Left cardiac atrium (tissue), 4 donors: ENCODE data around the gene CAB39L. TPM values are rescaled to one million over a fixed set of nuclear protein-coding genes. Genes with fewer than 3 reads are reported as not detected.
"Not testable (repeated sequence)": the region's sequence is repeated elsewhere in the genome, so short reads cannot be mapped to it uniquely, and the experiment has no call there.

Experiments used
- ATAC-seq, 2 donors: fragments of 200-7000 bp; cut with Tn5 transposase; one replicate each; pipeline ENCODE4 v1.9.1; 2020; ENCODE audit warnings: mild to moderate bottlenecking in 2 of 2, moderate library complexity in 2 of 2
- DNase-seq: peaks from one replicate; pipeline ENCODE4 v3.0.0-alpha.2; 2020
- intact Hi-C, 2 donors: fragments of 100-400 bp; cut with DNase I; formaldehyde crosslinking; loops; one replicate each; pipeline versions ENCODE4 v1.14.1 to v1.15.1; 2022 to 2023
- total RNA-seq, 2 donors: library from RNA; stranded (reverse); fragmentation: NEBNext Ultra II Directional; extraction: Animal tissue kit (Norgen Biotek cat#: 25700); gene quantifications; one replicate each; pipeline ENCODE4 v1.2.1, GENCODE V29; 2021
- donor health status: DM: no; HTN: yes; CAD: no.
- donor health status: DM: no; HTN: yes; CAD: no; lungs with severe emphysema.
- donor health status: DM: yes; HTN: yes; CAD: no.
- donor health status: Dilated cardiomyopathy.

The CAB39L gene
- total RNA-seq, 2 donors from 2014 or later = 16.4 to 20.2 TPM

DNA sequence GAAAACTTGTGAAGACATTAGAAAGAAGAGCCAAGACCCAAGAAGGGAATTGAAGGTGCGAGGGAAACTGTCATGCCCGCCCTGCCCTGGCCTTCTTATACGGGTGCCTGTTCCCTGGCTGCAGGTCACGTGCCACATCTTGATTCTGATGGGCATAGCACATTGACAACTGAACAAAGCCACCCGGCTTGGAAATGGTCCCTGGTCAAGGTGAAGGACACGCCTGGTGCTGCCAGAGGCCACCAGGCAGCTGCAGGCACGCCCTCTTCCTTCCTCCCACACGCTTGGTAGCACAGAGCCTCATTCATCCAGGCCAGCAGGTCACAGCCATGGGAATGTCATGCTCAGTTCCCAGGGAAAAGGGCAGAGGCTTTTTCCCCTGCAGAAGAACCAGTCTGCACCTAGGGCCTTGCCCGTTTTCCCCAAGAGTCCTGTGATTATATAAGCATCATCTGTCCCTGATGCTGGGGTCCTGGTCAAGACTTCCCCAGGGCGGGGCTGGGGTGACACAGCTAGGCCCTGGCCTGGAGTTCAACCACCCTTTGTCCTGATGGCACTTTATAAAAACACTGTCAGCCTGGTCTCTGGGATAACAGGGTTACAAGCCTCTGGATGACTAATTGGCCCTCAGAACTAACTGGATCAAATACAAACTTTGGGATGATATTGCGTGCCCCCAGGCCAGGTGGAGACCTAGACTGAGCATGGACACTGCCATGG is 140.2 kb downstream of the CAB39L start:
- DNase-seq = peak; percentile 55
- intact Hi-C loops = loop anchor here (2.0 to 5.0 kb wide), 3 partner anchors 129 to 303 kb away; no protein-coding TSS in a partner anchor
- peak in 1 of 2 donors; percentile 23 for ATAC-seq

DNA sequence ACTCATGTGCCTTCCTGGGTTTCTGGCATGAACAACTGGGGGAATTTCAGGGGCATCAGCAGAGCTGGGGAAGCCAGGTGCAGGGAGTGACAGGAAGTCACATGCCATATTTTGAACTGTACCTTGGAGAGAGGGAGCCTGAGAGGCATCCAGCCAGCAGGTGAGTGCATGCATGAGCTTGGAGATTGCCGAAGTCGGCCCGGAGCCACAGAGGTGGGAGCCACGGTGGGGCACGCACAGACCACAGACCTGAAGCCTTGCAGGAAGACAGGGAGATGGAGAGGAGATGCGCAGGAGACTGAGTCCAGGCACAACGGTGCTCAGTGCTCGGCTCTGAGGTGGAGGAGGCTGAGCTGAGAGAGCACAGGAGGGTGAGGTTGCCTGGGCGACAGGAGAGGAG is 141.0 kb downstream of the CAB39L start:
- intact Hi-C loops = loop anchor here (2.0 to 5.0 kb wide), 3 partner anchors 129 to 304 kb away; no protein-coding TSS in a partner anchor
- no peak for ATAC-seq
- no peak for DNase-seq

DNA sequence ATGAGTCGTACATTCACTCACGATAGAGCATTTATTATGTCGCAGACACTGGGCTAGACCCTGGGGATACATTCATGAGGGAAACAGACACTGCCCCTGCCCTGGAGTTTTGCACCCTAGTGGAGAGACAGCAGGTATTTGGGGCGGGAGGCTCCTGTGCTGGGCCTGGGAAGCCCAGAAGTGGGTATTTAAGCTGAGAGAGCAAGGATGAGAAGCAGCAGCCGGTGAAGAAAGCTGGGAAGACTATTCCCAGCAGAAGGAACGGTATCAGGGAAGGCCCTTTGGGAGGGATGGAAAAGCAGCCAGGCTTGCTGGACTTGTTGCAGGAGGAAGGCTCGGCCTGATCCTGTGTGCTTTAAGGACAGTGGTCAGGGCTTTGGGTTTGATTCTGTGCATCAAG is 141.6 kb downstream of the CAB39L start:
- ATAC-seq (no peak), DNase-seq (no peak)
- intact Hi-C loops = loop anchor here (2.0 to 5.0 kb wide), 3 partner anchors 130 to 305 kb away; no protein-coding TSS in a partner anchor

DNA sequence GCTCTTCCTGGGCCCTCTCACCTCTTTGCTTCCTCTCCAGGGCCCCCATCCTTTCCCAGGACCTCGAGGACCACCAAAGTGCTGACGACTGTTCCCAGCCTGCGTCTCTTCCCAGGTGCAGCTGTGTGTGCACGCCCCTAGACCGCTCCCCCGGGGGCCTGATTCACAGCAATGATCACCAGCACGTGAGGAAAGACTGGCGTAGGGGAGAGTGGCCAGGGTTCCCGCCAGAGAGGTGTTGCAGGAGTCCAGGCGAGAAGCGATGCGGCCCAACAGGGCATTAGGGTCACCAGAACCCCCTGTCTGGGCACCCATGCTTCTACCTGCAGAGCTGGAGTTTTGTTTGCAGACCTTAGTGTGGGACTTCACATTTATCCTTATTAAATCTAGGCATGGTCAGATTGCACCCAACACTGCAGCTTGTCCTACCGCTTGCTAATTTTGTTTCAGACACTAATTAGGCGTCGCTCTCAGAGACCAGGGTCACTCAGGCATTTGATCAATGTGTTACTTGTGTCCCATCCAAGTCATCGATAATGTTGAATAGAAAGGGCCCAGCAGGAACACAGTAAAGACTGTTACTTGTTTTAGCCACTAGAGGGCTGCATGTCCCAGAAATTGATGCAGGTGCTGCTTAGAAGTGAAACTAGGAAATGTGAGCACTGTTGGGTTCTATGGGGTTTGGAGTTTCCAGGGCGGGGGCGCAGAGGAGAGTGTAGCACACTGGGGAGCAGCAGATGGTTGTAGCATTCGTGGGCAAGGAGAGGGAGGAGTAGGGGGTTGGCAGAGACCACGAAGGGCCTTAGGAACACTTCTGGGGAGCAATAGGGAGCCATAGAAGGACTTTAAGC is 142.9 kb downstream of the CAB39L start:
- ATAC-seq (peak; percentile 73 to 85), DNase-seq (peak; percentile 43)
- intact Hi-C loops = loop anchor here (2.0 to 5.0 kb wide), 3 partner anchors 131 to 301 kb away; no protein-coding TSS in a partner anchor

GRCh38 chr13:49300276-49300675 is 143.6 kb downstream of the CAB39L start:
- intact Hi-C loops = loop anchor here (2.0 to 5.0 kb wide), 3 partner anchors 132 to 302 kb away; no protein-coding TSS in a partner anchor
- DNase-seq (no peak), ATAC-seq (no peak)

DNA sequence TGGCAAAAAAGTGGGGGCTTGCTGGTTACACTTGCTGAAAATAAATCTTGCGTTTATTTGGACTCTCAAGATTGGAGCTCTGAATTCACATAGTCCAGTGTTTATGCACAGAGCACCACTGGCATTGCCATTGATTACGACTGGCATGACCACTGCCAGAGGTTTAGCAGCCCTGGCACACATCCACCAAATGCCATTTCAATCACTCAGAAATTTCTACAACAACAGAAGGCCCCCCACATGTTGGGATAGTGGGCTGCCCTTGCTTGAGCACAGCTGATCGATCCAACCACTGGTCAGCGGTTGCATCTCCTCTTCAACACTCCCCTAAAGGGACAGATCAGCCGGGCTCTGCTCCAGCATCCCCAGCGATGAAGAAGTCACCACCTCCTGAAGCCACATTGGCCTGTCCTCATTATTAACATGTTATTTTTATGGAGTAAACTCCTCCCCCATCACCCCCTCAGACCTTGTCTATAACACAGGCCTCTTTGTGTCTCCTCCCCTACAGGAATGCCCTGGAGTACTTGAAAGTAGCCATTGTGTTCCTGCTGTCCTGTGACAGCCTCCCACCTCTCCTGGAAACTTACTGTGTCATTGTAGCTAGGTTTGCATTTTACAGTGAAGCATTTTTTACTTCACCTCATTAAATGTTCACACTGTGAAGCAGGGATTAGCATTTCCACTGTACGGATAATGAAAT is 144.8 kb downstream of the CAB39L start:
- DNase-seq = no peak

DNA sequence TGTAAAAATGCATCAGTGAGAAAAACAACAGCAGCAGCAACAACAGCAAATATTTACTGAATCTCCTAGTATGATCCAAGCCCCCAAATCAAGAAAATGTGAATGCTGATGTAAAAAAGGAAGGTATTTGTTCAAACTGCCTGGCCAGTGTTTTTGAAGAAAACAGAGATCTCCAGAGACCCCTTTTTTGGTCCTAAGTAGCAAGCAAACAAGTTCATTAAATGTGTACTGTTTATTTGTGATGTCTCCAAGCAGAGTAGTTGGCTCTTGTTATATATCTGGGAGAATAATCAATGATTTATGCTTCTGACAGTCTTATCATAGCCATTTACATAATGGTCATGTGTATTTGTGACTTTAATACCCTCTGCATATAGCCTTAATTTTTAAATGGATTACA is 145.4 kb downstream of the CAB39L start:
- intact Hi-C loops = no loop called here
- DNase-seq = no peak

More for the DNA sequence above, 144.8 kb downstream of the CAB39L start:
- intact Hi-C loops = no loop called here
- no peak for ATAC-seq

GRCh38 chr13:49297338-49297737 is 146.5 kb downstream of the CAB39L start:
- DNase-seq = no peak
- intact Hi-C loops = no loop called here
- no peak for ATAC-seq

More for the DNA sequence above, 145.4 kb downstream of the CAB39L start:
- ATAC-seq = no peak

GRCh38 chr13:49296659-49297058 is 147.2 kb downstream of the CAB39L start:
- intact Hi-C loops = no loop called here
- DNase-seq (no peak), ATAC-seq (no peak)

- DNase-seq (no peak), ATAC-seq (peak in 1 of 2 donors; percentile 43)
- intact Hi-C loops = no loop called here
These were observed 148.6 kb downstream of the CAB39L start for GRCh38 chr13:49295244-49295643.

- DNase-seq, intact Hi-C loops, ATAC-seq: not testable (repeated sequence)
These were observed 149.1 kb downstream of the CAB39L start for GRCh38 chr13:49294723-49295122.

DNA sequence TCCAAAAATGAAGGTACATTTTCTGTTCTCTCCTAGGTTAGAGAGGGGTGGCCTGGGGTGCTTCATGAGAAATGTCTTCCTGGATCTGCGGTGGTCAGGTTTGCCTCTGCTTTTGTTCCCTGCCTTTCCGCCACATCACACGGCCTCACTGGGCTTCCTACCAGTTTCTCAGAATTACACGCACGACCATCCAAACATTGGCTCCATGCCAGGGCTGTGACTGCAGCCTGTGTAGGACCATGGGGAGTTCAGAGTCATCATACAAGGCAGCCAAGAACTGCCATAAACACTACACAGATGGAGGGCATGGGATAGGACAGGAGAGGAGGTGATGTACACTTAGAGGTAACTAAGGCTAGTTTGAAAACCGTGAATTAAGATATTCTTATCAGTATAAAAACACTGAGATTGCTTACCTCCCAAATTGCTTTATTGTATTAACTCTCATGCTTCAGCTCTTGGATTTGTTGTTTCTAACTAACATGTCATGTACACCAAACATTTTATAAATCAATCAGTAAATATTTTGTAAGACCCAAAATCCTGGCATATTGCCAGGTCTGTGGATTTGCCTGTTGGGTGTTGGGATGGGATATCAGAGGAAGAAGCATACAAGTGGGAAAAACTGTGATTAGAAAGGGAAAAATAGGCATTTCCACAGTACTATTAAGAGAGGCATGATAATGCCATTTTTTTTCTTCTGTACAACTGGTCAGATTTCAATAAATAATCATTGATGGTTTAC is 150.9 kb downstream of the CAB39L start:
- intact Hi-C loops = no loop called here
- ATAC-seq = peak; percentile 68 to 71
- peak; percentile 79 for DNase-seq

DNA sequence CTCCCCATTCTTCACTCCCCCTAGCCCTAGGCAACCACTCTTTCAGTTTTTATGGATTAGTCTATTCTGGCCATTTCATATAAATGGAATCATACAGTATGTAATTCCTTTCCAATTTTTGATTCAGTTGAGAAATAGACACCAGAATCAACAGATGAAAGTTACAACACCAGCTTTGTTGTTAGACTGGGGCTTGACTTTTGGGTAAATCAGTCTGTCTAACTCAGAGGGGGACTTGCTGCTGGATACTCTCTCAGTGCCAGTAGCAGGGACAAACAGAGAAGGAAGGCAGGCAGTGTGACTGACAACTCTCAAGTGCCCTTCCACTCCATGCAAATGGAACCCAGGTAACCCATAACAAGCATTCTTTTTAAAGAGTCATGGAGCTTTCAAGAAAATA is 155.4 kb downstream of the CAB39L start:
- ATAC-seq (no peak), DNase-seq (no peak)
- intact Hi-C loops = loop anchor here in 1 of 2 donors (10.0 kb wide), 1 partner anchor 694 kb away; no protein-coding TSS in a partner anchor

DNA sequence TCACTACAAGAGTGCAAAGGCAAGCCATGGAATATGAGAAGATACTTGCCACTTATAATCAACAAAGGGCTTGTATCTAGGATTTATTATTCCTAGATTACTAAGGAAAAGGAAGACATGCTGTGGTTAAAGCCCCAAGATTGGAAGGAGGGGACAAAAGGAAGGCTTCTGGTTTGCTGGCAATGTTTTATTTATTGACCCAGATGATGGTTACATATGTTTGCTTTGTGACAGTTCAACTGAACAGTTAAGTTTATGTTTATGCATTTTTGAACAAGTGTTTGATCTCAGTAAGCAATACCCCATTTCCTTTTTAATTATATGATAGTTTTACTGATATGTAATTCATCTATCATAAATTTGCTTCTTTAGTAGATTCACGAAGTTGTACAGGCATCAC is 155.9 kb downstream of the CAB39L start:
- ATAC-seq (no peak), DNase-seq (no peak)
- intact Hi-C loops = loop anchor here in 1 of 2 donors (10.0 kb wide), 1 partner anchor 693 kb away; no protein-coding TSS in a partner anchor

GRCh38 chr13:49279885-49280284 is 164.0 kb downstream of the CAB39L start:
- ATAC-seq = no peak
- intact Hi-C loops = loop anchor here in 1 of 2 donors (10.0 kb wide), 2 partner anchors 175 to 685 kb away; no protein-coding TSS in a partner anchor
- no peak for DNase-seq

DNA sequence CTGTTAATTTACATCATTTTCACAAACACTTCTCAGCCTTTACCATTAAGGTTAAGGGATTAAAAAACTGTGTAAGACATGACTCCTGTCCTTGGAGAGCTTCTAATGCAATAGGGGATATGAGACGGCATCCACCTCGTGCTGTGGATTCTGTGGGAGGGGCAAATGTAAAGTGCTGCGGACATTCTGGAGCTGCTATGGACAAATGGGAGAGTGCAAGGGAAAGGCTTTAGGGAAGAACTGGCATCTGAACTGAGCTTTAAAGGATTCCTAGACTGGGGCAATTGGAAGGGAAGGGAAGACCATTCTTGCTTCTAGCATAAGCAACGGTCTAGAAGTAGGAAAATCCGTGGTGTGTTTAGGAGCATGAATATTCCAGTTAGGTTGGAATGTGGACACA is 164.8 kb downstream of the CAB39L start:
- intact Hi-C loops = loop anchor here in 1 of 2 donors (10.0 kb wide), 1 partner anchor 174 kb away; no protein-coding TSS in a partner anchor
- DNase-seq (no peak), ATAC-seq (no peak)

- DNase-seq (no peak), ATAC-seq (no peak)
- intact Hi-C loops = loop anchor here in 1 of 2 donors (10.0 kb wide), 1 partner anchor 173 kb away; no protein-coding TSS in a partner anchor
These were observed 165.7 kb downstream of the CAB39L start for GRCh38 chr13:49278211-49278610.

- intact Hi-C loops = loop anchor here in 1 of 2 donors (10.0 kb wide), 1 partner anchor 167 kb away; no protein-coding TSS in a partner anchor
- DNase-seq (no peak), ATAC-seq (no peak)
These were observed 171.6 kb downstream of the CAB39L start for GRCh38 chr13:49272296-49272695.
